H9 (cell line): ENCODE results near the gene MXD3. TPM values are rescaled to one million over a fixed set of nuclear protein-coding genes. Genes with fewer than 3 reads are reported as not detected.

Experiments
- DNase-seq: peaks from one replicate; pipeline ENCODE4 v3.0.0-alpha.2; 2017
- H2AFZ ChIP-seq: one replicate; pipeline ENCODE4 v1.6.1; 2013; ENCODE audit warnings: mild to moderate bottlenecking, low read length, control low read depth, moderate library complexity
- H2AK5ac ChIP-seq: 2 replicates; pipeline ENCODE4 v1.6.1; 2013; ENCODE audit warnings: low read length, control low read depth, mixed read lengths; ENCODE audit not compliant: insufficient read length
- H2BK120ac ChIP-seq: one replicate; pipeline ENCODE4 v1.6.1; 2013; ENCODE audit warnings: low read depth, mild to moderate bottlenecking, low read length, control low read depth, inconsistent platforms; ENCODE audit not compliant: poor library complexity, severe bottlenecking
- H2BK12ac ChIP-seq: 2 replicates; pipeline ENCODE4 v1.6.1; 2013; ENCODE audit warnings: low read length, control low read depth, mixed read lengths, low read depth; ENCODE audit not compliant: insufficient read length
- H2BK15ac ChIP-seq: 2 replicates; pipeline ENCODE4 v1.6.1; 2013; ENCODE audit warnings: low read depth, low read length, control low read depth
- H2BK20ac ChIP-seq: one replicate; pipeline ENCODE4 v1.6.1; 2013; ENCODE audit warnings: low read depth, mild to moderate bottlenecking, low read length, control low read depth, inconsistent platforms; ENCODE audit not compliant: poor library complexity, severe bottlenecking
- H2BK5ac ChIP-seq: 2 replicates; pipeline ENCODE4 v1.6.1; 2013; ENCODE audit warnings: low read length, control low read depth, mixed read lengths; ENCODE audit not compliant: insufficient read length
- H3K14ac ChIP-seq: 2 replicates; pipeline ENCODE4 v1.6.1; 2013; ENCODE audit warnings: low read length, control low read depth; ENCODE audit not compliant: insufficient read depth
- H3K18ac ChIP-seq: 2 replicates; pipeline ENCODE4 v1.6.1; 2013; ENCODE audit warnings: low read depth, mild to moderate bottlenecking, mixed read lengths, low read length, control low read depth; ENCODE audit not compliant: insufficient read length
- H3K23ac ChIP-seq: 2 replicates; pipeline ENCODE4 v1.6.1; 2013; ENCODE audit warnings: low read length, control low read depth, mixed read lengths, low read depth; ENCODE audit not compliant: insufficient read length
- H3K23me2 ChIP-seq: 2 replicates; pipeline ENCODE4 v1.6.1; 2013; ENCODE audit warnings: low read depth, mild to moderate bottlenecking, mixed read lengths, low read length, control low read depth; ENCODE audit not compliant: insufficient read length, poor library complexity, severe bottlenecking
- H3K27ac ChIP-seq: 2 replicates; pipeline ENCODE4 v1.5.1; 2013; ENCODE audit warnings: low read length, control low read depth, mixed read lengths, low read depth; ENCODE audit not compliant: insufficient read length
- H3K27me3 ChIP-seq: 2 replicates; pipeline ENCODE4 v1.6.1; 2013; ENCODE audit warnings: low read length, control low read depth, inconsistent platforms; ENCODE audit not compliant: insufficient read depth
- H3K4ac ChIP-seq: 2 replicates; pipeline ENCODE4 v1.6.1; 2013; ENCODE audit warnings: low read depth, mild to moderate bottlenecking, control low read depth, inconsistent platforms, low read length, moderate library complexity
- H3K4me1 ChIP-seq: 2 replicates; pipeline ENCODE4 v1.6.1; 2013; ENCODE audit warnings: low read length, control low read depth, inconsistent platforms; ENCODE audit not compliant: insufficient read depth
- H3K4me2 ChIP-seq: 2 replicates; pipeline ENCODE4 v1.6.1; 2013; ENCODE audit warnings: low read length, control low read depth, mixed read lengths; ENCODE audit not compliant: insufficient read length, insufficient read depth
- H3K56ac ChIP-seq: 2 replicates; pipeline ENCODE4 v1.6.1; 2013; ENCODE audit warnings: low read depth, mild to moderate bottlenecking, mixed read lengths, low read length, control low read depth; ENCODE audit not compliant: insufficient read length
- H3K79me1 ChIP-seq: 2 replicates; pipeline ENCODE4 v1.6.1; 2013; ENCODE audit warnings: low read depth, mild to moderate bottlenecking, moderate library complexity, low read length, control low read depth, inconsistent platforms; ENCODE audit not compliant: insufficient read depth, poor library complexity, severe bottlenecking
- H3K79me2 ChIP-seq: 2 replicates; pipeline ENCODE4 v1.6.1; 2013; ENCODE audit warnings: low read length, control low read depth, inconsistent platforms; ENCODE audit not compliant: insufficient read depth
- H3K9ac ChIP-seq: 2 replicates; pipeline ENCODE4 v1.6.1; 2013; ENCODE audit warnings: low read length, control low read depth, mixed read lengths; ENCODE audit not compliant: insufficient read length; ENCODE audit errors: extremely low read depth
- H3K9me3 ChIP-seq: one replicate; pipeline ENCODE4 v1.6.1; 2013; ENCODE audit warnings: low read depth, low read length, inconsistent platforms; ENCODE audit not compliant: control insufficient read depth
- H3T11ph ChIP-seq: one replicate; pipeline ENCODE4 v1.6.1; 2013; ENCODE audit warnings: mild to moderate bottlenecking, low read length, control low read depth, inconsistent platforms
- H4K20me1 ChIP-seq: one replicate; pipeline ENCODE4 v1.6.1; 2013; ENCODE audit not compliant: control insufficient read depth, insufficient read length, insufficient read depth
- H4K5ac ChIP-seq: 2 replicates; pipeline ENCODE4 v1.6.1; 2013; ENCODE audit warnings: low read depth, mild to moderate bottlenecking, mixed read lengths, low read length, control low read depth; ENCODE audit not compliant: insufficient read length
- H4K8ac ChIP-seq: replicated peaks from 2 replicates; pipeline ENCODE4 v1.6.1; 2013; ENCODE audit warnings: low read length, control low read depth, mixed read lengths, low read depth; ENCODE audit not compliant: insufficient read length
- H4K91ac ChIP-seq: 2 replicates; pipeline ENCODE4 v1.6.1; 2013; ENCODE audit warnings: low read depth, mild to moderate bottlenecking, moderate library complexity, mixed read lengths, low read length, control low read depth; ENCODE audit not compliant: insufficient read length
- H3K27ac Mint-ChIP-seq, 3 experiments: 2 replicates in 2 of 3; 3 replicates in 1 of 3; pipeline ENCODE4 v1.8.0; 2020 to 2021; ENCODE audit warnings: mixed read lengths in 3 of 3, mild to moderate bottlenecking in 1 of 3, moderate library complexity in 1 of 3
- H3K27me3 Mint-ChIP-seq: 2 replicates; pipeline ENCODE4 v1.8.0; 2021; ENCODE audit warnings: low read depth, mild to moderate bottlenecking, moderate library complexity, mixed read lengths
- H3K36me3 Mint-ChIP-seq, 3 experiments: 2 replicates in 2 of 3; 3 replicates in 1 of 3; pipeline ENCODE4 v1.8.0; 2020 to 2021; ENCODE audit warnings: low read depth in 3 of 3, mixed read lengths in 3 of 3; ENCODE audit not compliant: insufficient read depth in 1 of 3
- H3K4me1 Mint-ChIP-seq, 2 experiments: 2 replicates each; pipeline ENCODE4 v1.8.0; 2020; ENCODE audit warnings: mixed read lengths in 2 of 2
- H3K4me3 Mint-ChIP-seq, 2 experiments: 2 replicates in 1 of 2; 3 replicates in 1 of 2; pipeline ENCODE4 v1.8.0; 2020 to 2021; ENCODE audit warnings: mild to moderate bottlenecking in 2 of 2, mixed read lengths in 2 of 2, moderate library complexity in 1 of 2
- H3K9me3 Mint-ChIP-seq, 2 experiments: 2 replicates in 1 of 2; 3 replicates in 1 of 2; pipeline ENCODE4 v1.8.0; 2020; ENCODE audit warnings: mild to moderate bottlenecking in 2 of 2, mixed read lengths in 2 of 2, moderate library complexity in 1 of 2
- WGBS: extraction: QIAGEN DNeasy Blood & Tissue Kit; methylation state at CpG from one replicate; pipeline ENCODE4 v1.1.7; 2013; ENCODE audit warnings: missing lambda C conversion rate, low lambda C conversion rate, mixed read lengths; ENCODE audit not compliant: insufficient read length; ENCODE audit errors: extremely low coverage; 5-methylcytosine and 5-hydroxymethylcytosine counted together
- total RNA-seq: library from RNA; stranded (reverse); gene quantifications from 2 replicates; pipeline ENCODE4 v1.2.1, GENCODE V29; 2021
- TF ChIP-seq, protein P1 (sequence below): fragments of 200-600 bp; sonication (generic); conservative IDR thresholded peaks from 3 replicates; pipeline ENCODE4 v1.8.0; 2021; ENCODE audit warnings: antibody characterized with exemption, mild to moderate bottlenecking

Gene MXD3
- total RNA-seq, 1 experiment from 2014 or later: 9.8 TPM

GRCh38 chr5:177354256-177354655 lies 42.6 kb upstream of the MXD3 start:
- no peaks in the 10 kb centered on the region for H3K27me3 ChIP-seq
- no peak overlapping the region for H3K23ac ChIP-seq
- H3K4ac ChIP-seq: no peak overlapping the region
- peaks cover 3% of the 10 kb centered on the region; the same call in 1 of the 2 replicates for H3K4me1 ChIP-seq
- H2AK5ac ChIP-seq: no peak overlapping the region
- no peak overlapping the region for H3K9ac ChIP-seq
- no peak overlapping the region for H2BK5ac ChIP-seq
- H3K56ac ChIP-seq: no peak overlapping the region
- H2BK120ac ChIP-seq: no peak overlapping the region
- Mint-ChIP-seq H3K27ac (no peak overlapping the region), H3K9me3 (peaks cover 3 to 4% of the 10 kb centered on the region in 2 experiments; a peak in 4 of 5 replicates), H3K27me3 (peaks cover 43% of the 10 kb centered on the region), H3K36me3 (peaks cover 2 to 10% (median 8%) of the 10 kb centered on the region in 3 experiments; a peak in 5 of 7 replicates), H3K4me3 (peak overlapping the region in 1 of 2 experiments; percentile 5; a peak in 1 of 5 replicates), H3K4me1 (peaks cover 16 to 22% of the 10 kb centered on the region in 2 experiments)
- H3K79me2 ChIP-seq: peaks cover 13% of the 10 kb centered on the region
- H3K14ac ChIP-seq: no peak overlapping the region
- no peak overlapping the region for H4K91ac ChIP-seq
- H4K5ac ChIP-seq: no peak overlapping the region
- no peak overlapping the region for H2BK20ac ChIP-seq
- H4K8ac ChIP-seq: no peak overlapping the region
- TF ChIP-seq, protein P1, sequence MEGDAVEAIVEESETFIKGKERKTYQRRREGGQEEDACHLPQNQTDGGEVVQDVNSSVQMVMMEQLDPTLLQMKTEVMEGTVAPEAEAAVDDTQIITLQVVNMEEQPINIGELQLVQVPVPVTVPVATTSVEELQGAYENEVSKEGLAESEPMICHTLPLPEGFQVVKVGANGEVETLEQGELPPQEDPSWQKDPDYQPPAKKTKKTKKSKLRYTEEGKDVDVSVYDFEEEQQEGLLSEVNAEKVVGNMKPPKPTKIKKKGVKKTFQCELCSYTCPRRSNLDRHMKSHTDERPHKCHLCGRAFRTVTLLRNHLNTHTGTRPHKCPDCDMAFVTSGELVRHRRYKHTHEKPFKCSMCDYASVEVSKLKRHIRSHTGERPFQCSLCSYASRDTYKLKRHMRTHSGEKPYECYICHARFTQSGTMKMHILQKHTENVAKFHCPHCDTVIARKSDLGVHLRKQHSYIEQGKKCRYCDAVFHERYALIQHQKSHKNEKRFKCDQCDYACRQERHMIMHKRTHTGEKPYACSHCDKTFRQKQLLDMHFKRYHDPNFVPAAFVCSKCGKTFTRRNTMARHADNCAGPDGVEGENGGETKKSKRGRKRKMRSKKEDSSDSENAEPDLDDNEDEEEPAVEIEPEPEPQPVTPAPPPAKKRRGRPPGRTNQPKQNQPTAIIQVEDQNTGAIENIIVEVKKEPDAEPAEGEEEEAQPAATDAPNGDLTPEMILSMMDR: no peak
- H2AFZ ChIP-seq: no peak overlapping the region
- no peaks in the 10 kb centered on the region for H3K9me3 ChIP-seq
- H2BK15ac ChIP-seq: no peak overlapping the region
- WGBS: no CpG with 5 or more reads among the region's 3 CpGs
- H3T11ph ChIP-seq: no peak overlapping the region
- H4K20me1 ChIP-seq: no peaks in the 10 kb centered on the region
- no peak overlapping the region for H3K27ac ChIP-seq
- H3K23me2 ChIP-seq: peaks cover 7% of the 10 kb centered on the region
- no peak for DNase-seq
- H3K18ac ChIP-seq: no peak overlapping the region
- peaks cover 4% of the 10 kb centered on the region for H3K79me1 ChIP-seq
- no peak overlapping the region for H2BK12ac ChIP-seq
- H3K4me2 ChIP-seq: no peak overlapping the region
